Liver (tissue), 3 donors: ENCODE measurements around the gene CSF2.

Experiments used
- RAD21 ChIP-seq, 2 donors: IDR thresholded peaks; 2 replicates each; pipeline ENCODE4 v1.6.1; 2016; ENCODE audit warnings: antibody characterized with exemption in 2 of 2, mild to moderate bottlenecking in 2 of 2
- TF ChIP-seq, protein P1 (sequence below): fragments of 150-350 bp; IDR thresholded peaks from 2 replicates; pipeline ENCODE4 v1.5.1; 2017; ENCODE audit warnings: improper control_type of control experiment, low read depth, low read length; ENCODE audit not compliant: missing input control
- TF ChIP-seq, protein P2 (sequence below): IDR thresholded peaks from 2 replicates; pipeline ENCODE4 v1.6.1; 2016; ENCODE audit warnings: antibody characterized with exemption
- TF ChIP-seq, protein P3 (sequence below): IDR thresholded peaks from 2 replicates; pipeline ENCODE4 v1.6.1; 2016; ENCODE audit warnings: antibody characterized with exemption, mild to moderate bottlenecking
- donor health status: healthy.
- donor health status: healthy.

DNA sequence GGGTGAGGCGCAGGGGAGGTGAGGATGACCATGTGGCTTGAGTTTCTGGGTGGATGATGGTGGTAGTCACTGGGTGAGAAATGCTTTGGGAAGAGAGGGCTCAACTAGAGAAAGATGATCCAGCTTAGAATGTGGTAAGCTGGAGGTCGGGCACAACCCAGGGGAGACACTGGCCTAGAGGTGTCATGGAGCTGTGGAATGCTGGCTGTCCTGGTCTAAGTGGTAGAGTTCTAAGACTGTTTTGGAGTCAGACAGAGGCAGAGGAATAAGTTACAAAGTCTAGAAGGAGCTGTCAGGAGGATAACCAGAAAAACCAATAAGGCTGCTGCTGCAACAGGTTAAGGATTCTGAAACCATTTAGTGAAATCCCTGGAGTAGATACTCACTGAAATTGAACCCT, 43.0 kb upstream of the CSF2 start:
- TF ChIP-seq, protein P1, sequence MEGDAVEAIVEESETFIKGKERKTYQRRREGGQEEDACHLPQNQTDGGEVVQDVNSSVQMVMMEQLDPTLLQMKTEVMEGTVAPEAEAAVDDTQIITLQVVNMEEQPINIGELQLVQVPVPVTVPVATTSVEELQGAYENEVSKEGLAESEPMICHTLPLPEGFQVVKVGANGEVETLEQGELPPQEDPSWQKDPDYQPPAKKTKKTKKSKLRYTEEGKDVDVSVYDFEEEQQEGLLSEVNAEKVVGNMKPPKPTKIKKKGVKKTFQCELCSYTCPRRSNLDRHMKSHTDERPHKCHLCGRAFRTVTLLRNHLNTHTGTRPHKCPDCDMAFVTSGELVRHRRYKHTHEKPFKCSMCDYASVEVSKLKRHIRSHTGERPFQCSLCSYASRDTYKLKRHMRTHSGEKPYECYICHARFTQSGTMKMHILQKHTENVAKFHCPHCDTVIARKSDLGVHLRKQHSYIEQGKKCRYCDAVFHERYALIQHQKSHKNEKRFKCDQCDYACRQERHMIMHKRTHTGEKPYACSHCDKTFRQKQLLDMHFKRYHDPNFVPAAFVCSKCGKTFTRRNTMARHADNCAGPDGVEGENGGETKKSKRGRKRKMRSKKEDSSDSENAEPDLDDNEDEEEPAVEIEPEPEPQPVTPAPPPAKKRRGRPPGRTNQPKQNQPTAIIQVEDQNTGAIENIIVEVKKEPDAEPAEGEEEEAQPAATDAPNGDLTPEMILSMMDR: no peak
- TF ChIP-seq, protein P2, sequence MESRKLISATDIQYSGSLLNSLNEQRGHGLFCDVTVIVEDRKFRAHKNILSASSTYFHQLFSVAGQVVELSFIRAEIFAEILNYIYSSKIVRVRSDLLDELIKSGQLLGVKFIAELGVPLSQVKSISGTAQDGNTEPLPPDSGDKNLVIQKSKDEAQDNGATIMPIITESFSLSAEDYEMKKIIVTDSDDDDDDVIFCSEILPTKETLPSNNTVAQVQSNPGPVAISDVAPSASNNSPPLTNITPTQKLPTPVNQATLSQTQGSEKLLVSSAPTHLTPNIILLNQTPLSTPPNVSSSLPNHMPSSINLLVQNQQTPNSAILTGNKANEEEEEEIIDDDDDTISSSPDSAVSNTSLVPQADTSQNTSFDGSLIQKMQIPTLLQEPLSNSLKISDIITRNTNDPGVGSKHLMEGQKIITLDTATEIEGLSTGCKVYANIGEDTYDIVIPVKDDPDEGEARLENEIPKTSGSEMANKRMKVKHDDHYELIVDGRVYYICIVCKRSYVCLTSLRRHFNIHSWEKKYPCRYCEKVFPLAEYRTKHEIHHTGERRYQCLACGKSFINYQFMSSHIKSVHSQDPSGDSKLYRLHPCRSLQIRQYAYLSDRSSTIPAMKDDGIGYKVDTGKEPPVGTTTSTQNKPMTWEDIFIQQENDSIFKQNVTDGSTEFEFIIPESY: no peak
- TF ChIP-seq, protein P3, sequence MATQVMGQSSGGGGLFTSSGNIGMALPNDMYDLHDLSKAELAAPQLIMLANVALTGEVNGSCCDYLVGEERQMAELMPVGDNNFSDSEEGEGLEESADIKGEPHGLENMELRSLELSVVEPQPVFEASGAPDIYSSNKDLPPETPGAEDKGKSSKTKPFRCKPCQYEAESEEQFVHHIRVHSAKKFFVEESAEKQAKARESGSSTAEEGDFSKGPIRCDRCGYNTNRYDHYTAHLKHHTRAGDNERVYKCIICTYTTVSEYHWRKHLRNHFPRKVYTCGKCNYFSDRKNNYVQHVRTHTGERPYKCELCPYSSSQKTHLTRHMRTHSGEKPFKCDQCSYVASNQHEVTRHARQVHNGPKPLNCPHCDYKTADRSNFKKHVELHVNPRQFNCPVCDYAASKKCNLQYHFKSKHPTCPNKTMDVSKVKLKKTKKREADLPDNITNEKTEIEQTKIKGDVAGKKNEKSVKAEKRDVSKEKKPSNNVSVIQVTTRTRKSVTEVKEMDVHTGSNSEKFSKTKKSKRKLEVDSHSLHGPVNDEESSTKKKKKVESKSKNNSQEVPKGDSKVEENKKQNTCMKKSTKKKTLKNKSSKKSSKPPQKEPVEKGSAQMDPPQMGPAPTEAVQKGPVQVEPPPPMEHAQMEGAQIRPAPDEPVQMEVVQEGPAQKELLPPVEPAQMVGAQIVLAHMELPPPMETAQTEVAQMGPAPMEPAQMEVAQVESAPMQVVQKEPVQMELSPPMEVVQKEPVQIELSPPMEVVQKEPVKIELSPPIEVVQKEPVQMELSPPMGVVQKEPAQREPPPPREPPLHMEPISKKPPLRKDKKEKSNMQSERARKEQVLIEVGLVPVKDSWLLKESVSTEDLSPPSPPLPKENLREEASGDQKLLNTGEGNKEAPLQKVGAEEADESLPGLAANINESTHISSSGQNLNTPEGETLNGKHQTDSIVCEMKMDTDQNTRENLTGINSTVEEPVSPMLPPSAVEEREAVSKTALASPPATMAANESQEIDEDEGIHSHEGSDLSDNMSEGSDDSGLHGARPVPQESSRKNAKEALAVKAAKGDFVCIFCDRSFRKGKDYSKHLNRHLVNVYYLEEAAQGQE: no peak
- TF ChIP-seq RAD21 (IDR thresholded peaks at IDR 0.05): no peak
